Large intestine (tissue), 12 donors: ENCODE results near the gene ENO3. TPM values are rescaled to one million over a fixed set of nuclear protein-coding genes. Genes with fewer than 3 reads are reported as not detected.
"Not testable (repeated sequence)": the region's sequence is repeated elsewhere in the genome, so short reads cannot be mapped to it uniquely, and the experiment has no call there.

Experiments used
- DNase-seq, 2 donors: peaks; one replicate each; pipeline versions ENCODE4 v3.0.0 to v3.0.0-alpha.2; 2013
- H3K27ac ChIP-seq: one replicate; pipeline ENCODE4 v1.5.1; 2013; ENCODE audit warnings: low read length
- H3K27me3 ChIP-seq: 2 replicates; pipeline ENCODE4 v1.6.1; 2013; ENCODE audit warnings: low read length; ENCODE audit not compliant: control insufficient read depth, insufficient read depth
- H3K36me3 ChIP-seq: 2 replicates; pipeline ENCODE4 v1.6.1; 2013; ENCODE audit warnings: low read length; ENCODE audit not compliant: control insufficient read depth, insufficient read depth
- H3K4me1 ChIP-seq: one replicate; pipeline ENCODE4 v1.6.1; 2013; ENCODE audit warnings: low read length; ENCODE audit not compliant: control insufficient read depth, insufficient read depth
- H3K4me3 ChIP-seq: one replicate; pipeline ENCODE4 v1.5.1; 2013; ENCODE audit warnings: low read length
- H3K9me3 ChIP-seq: one replicate; pipeline ENCODE4 v1.6.1; 2013; ENCODE audit warnings: mild to moderate bottlenecking, low read depth, low read length, moderate library complexity; ENCODE audit not compliant: control insufficient read depth
- WGBS: methylation state at CpG from one replicate; pipeline ENCODE4 v1.1.5; 2013; ENCODE audit warnings: low lambda C conversion rate; ENCODE audit not compliant: insufficient coverage; 5-methylcytosine and 5-hydroxymethylcytosine counted together
- long read RNA-seq, 11 donors: transcript quantifications; one replicate each; lab custom pipeline, GENCODE V29; 2026
- polyA plus RNA-seq: library from polyadenylated mRNA; unstranded; fragments of 120-200 nt; gene quantifications from one replicate; pipeline ENCODE4 v1.2.1, GENCODE V29; 2013

Gene ENO3
- 31.4 TPM for polyA plus RNA-seq
- long read RNA-seq, donor 1, partial matches to known transcripts: 0 of 1 reads
- long read RNA-seq, donor 1, other reads (novel, unspliced or antisense): 0 of 1 reads
- long read RNA-seq, donor 2, transcript ENO3-216 (3 exons, 726 nt): major isoform, 9 of 12 reads
- long read RNA-seq, donor 2, partial matches to known transcripts: 0 of 12 reads
- long read RNA-seq, donor 2, other reads (novel, unspliced or antisense): 0 of 12 reads
- long read RNA-seq, donor 3: 0 reads
- long read RNA-seq, donor 4: 0 reads
- long read RNA-seq, donor 5, partial matches to known transcripts: 252 of 1,263 reads
- long read RNA-seq, donor 5, other reads (novel, unspliced or antisense): 1,008 of 1,263 reads
- long read RNA-seq, donor 6, partial matches to known transcripts: 0 of 4 reads
- long read RNA-seq, donor 6, other reads (novel, unspliced or antisense): 0 of 4 reads
- long read RNA-seq, donor 7, partial matches to known transcripts: 0 of 2 reads
- long read RNA-seq, donor 7, other reads (novel, unspliced or antisense): 0 of 2 reads
- long read RNA-seq, donor 8, transcript ENO3-216 (3 exons, 726 nt): major isoform, 14 of 17 reads
- long read RNA-seq, donor 8, partial matches to known transcripts: 0 of 17 reads
- long read RNA-seq, donor 8, other reads (novel, unspliced or antisense): 0 of 17 reads
- long read RNA-seq, donor 9, transcript ENO3-216 (3 exons, 726 nt): major isoform, 5 of 6 reads
- long read RNA-seq, donor 9, partial matches to known transcripts: 0 of 6 reads
- long read RNA-seq, donor 9, other reads (novel, unspliced or antisense): 0 of 6 reads
- long read RNA-seq, donor 10, partial matches to known transcripts: 0 of 5 reads
- long read RNA-seq, donor 10, other reads (novel, unspliced or antisense): 0 of 5 reads
- long read RNA-seq, donor 11, partial matches to known transcripts: 0 of 2 reads
- long read RNA-seq, donor 11, other reads (novel, unspliced or antisense): 0 of 2 reads

DNA sequence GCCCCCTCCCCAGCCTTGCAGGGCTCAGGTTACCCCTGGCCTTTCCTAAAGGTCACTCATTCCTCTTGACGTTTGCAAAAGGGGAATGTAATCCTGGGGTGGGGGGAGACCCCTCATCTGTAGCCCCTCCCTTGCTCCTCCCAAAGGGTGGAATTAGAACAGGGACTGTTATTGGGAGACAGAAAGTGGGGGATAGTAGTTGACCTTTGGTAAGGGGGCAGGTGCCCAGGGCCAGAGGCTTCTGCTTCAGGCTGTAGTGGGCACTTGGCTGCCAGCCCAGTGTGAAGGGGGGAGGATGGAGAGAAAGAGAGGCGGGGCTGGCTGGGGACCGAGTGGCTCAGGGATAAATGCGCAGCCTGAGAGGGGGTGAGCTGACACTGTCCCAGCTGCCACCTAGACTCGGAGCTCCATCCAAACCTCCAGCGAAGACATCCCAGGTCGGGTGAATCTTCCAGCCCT, at the start of gene ENO3:
ENO3 (plus strand) TSS at position 374 of the 459 bp plus-strand sequence. CDS start 711 bp downstream, outside the sequence.
- WGBS: no CpG with 5 or more reads among the region's 7 CpGs
- peak in 1 of 2 donors; percentile 36 for DNase-seq
- Histone ChIP-seq H3K4me3 (peak within 1 kb of the TSS; percentile 61), H3K36me3 (peaks cover 14% of the 10 kb centered on the region), H3K9me3 (no peaks in the 10 kb centered on the region), H3K27ac (peak within 1 kb of the TSS; percentile 100), H3K4me1 (peaks cover 30% of the 10 kb centered on the region), H3K27me3 (no peaks in the 10 kb centered on the region)

DNA sequence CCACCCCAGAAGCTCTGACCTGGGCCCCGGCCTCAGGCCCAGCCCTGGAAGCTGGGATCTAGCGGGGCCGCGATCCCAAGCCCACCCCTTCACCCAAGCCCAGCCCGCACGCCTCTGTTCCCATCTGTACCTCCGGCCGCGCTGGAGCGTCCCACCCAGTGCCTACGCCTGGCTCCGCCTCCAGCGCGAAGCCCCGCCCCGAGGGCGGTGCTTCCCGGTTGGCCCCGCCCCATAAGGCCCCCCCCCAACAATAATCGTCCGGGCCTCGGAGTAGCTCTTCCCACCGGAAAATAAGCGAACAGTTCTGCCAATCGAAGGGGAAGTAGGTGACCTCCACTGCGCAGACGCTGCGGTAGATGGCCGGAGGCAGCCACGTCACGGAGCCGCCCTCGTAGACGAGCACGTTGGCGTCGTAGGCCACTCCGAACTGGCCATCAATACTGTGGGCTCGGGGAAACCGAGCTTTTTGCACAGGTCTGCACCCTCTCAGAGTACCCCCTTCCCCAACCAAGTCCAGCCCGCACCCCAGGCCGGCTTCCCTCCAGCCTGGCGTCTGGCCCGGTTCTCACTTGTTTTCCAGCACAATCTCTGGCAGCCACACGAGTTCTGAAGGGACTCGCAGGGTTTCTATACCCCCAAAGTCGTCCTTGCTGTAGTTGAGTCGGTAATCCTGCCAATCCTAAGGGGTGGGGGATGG, 49.1 kb upstream of the ENO3 start:
- no CpG with 5 or more reads among the region's 48 CpGs for WGBS
- Histone ChIP-seq H3K4me1 (peaks cover 32% of the 10 kb centered on the region), H3K27ac (peak overlapping the region; percentile 21), H3K4me3 (peak overlapping the region; percentile 58), H3K9me3 (peaks cover 17% of the 10 kb centered on the region), H3K27me3 (peaks cover 32% of the 10 kb centered on the region), H3K36me3 (peaks cover 9% of the 10 kb centered on the region)
- DNase-seq: no peak

DNA sequence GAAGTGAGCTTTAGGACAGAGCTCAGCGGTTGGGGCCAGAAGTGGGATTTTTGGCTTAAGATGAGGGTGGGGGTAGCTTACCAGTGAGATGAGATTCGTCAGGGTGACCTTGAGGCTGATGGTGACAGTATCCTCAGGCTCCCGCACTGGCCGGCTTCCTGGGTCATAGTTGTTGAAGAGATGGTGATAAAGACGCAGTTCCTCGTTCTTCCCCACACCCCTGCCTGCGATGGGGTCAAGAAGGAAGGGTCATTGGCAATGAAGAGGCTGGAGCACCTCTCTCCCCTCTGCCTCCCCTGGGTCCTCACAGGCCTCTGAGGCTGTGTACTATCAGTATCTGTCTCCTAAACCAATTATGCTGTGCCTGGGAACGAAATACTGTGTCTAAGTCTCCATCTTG, 48.4 kb upstream of the ENO3 start:
- DNase-seq: no peak
- Histone ChIP-seq H3K27ac (no peak overlapping the region), H3K27me3 (peaks cover 32% of the 10 kb centered on the region)

DNA sequence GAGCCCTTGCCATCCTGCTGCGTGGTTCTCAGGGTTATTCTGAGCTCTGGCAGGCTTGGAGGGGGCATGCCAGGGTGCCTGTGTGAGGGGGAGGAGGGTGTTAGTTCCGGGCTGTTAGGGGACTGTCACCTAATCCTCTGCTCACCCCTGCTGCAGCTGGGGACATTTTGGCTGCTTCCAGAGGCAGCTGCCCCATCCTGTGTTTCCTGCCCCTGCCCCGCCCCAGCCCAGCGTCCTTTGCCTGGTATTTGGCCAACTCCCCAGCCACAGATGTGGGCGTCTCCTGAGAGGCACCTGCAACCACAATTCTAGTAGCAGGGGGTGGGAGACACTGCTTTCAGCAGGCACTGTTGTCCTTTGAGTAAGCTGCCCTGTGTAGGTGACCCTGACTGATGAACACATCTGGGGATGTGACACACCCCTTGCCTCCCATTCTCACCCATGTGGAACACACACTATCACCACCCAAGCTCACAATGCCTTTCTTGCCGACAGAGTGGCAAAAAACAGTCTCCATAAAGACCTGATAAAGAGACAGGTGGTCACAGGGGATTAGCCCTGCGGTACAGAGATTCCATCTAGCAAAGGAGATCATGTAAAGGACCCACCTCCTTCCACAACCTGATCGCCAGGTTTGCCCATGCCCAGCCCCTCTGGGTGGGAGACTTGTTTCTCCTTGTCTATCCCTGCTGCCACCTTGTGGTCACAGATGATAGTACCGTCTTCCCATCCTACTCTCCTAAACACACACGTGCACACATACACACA, 47.7 kb upstream of the ENO3 start, which contains the start of gene CHRNE:
CHRNE (minus strand) TSS at position 48 of the 768 bp plus-strand sequence; CDS start at position 13, 35 bp downstream.
- H3K27me3 ChIP-seq: peaks cover 32% of the 10 kb centered on the region

More for the DNA sequence above, 48.4 kb upstream of the ENO3 start:
- peaks cover 2% of the 10 kb centered on the region for H3K36me3 ChIP-seq
- H3K9me3 ChIP-seq: peaks cover 17% of the 10 kb centered on the region
- WGBS: 50% methylated on average over 1 of the region's 8 CpGs
- peaks cover 32% of the 10 kb centered on the region for H3K4me1 ChIP-seq
- no peak overlapping the region for H3K4me3 ChIP-seq

DNA sequence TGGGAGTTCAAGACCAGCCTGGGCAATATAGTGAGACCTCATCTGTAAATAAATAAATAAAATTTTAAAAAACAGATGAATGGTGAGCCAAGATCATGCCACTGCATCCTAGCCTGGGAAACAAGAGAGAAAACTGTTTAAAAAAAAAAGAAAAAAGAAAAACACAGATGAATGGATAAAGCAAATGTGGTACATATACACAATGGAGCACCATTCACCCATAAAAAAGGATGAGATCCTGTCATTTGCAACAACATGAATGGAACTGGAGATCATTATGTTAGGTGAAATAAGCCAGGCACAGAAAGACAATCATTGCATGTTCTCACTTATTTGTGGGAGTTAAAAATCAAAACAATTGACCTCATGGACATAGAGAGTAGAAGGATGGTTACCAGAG, 44.3 kb upstream of the ENO3 start:
- not testable (repeated sequence) for H3K4me3 ChIP-seq, DNase-seq, H3K36me3 ChIP-seq, H3K27me3 ChIP-seq, H3K9me3 ChIP-seq, H3K27ac ChIP-seq
- peaks cover 18% of the 10 kb centered on the region for H3K4me1 ChIP-seq

More for the DNA sequence above, 47.7 kb upstream of the ENO3 start, which contains the start of gene CHRNE:
- H3K27ac ChIP-seq: peak within 1 kb of the TSS; percentile 21
- peaks cover 32% of the 10 kb centered on the region for H3K4me1 ChIP-seq
- peak; percentile 83 for DNase-seq
- 0% methylated on average over 1 of the region's 10 CpGs for WGBS
- peak within 1 kb of the TSS; percentile 2 for H3K4me3 ChIP-seq
- no peaks in the 10 kb centered on the region for H3K36me3 ChIP-seq
- peaks cover 17% of the 10 kb centered on the region for H3K9me3 ChIP-seq

DNA sequence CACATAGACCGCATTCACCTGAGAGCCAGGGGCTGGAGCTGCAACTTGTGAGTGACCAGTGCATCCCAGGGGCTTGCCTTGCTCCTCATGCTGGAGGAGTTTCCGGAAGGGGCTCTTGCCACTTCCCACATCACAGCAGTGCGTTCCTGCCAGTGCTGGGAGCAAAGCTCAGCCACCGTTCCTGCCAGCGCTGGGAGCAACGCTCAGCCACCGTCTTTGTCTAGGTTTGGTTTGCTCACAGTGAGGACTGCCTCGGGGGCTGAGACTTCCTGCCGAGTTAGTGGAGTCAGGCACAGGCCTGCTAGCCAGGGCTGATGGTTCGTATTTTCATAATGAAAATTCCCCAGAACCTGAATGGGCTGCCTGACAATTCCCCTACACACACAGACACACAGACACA, 42.6 kb upstream of the ENO3 start:
- no peak overlapping the region for H3K27ac ChIP-seq
- WGBS: no CpG with 5 or more reads among the region's 10 CpGs
- DNase-seq: no peak
- H3K4me1 ChIP-seq: peaks cover 12% of the 10 kb centered on the region
- no peaks in the 10 kb centered on the region for H3K9me3 ChIP-seq
- no peaks in the 10 kb centered on the region for H3K27me3 ChIP-seq
- H3K4me3 ChIP-seq: no peak overlapping the region
- no peaks in the 10 kb centered on the region for H3K36me3 ChIP-seq

DNA sequence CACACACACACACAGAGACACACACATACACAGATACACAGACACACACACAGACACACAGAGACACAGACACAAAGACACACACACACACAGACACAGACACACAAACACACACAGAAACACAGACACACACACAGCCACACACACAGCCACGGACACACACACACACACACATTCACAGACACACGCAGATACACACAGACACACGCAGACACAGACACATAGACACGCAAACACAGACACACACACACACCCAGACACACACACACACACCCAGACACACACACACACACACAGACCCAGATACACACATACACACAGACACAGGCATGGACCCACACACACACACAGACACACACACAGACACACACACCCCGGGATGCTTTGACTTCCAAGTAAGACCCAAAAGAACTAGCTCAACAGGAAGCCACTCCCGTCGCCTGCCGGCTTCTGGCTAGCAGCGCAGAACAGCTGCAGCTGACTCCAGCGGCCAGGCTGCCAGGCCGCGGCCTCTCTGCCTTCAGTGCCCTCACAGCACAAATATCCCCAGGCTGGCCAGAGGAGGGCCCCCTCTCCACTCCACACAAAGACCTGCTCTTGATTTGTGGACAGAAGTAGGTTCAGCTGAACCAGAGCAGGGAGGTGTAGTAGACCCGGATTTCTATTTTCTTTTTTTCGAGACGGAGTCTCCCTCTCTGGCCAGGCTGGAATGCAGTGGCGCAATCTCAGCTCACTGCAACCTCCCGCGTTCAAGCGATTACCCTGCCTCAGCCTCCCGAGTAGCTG, 42.0 kb upstream of the ENO3 start:
- WGBS: no CpG with 5 or more reads among the region's 20 CpGs
- Histone ChIP-seq H3K4me1 (peaks cover 16% of the 10 kb centered on the region), H3K36me3 (no peaks in the 10 kb centered on the region), H3K9me3 (no peaks in the 10 kb centered on the region), H3K4me3 (no peak overlapping the region), H3K27ac (peak overlapping the region; percentile 75), H3K27me3 (no peaks in the 10 kb centered on the region)
- DNase-seq: peak; percentile 81 to 86

DNA sequence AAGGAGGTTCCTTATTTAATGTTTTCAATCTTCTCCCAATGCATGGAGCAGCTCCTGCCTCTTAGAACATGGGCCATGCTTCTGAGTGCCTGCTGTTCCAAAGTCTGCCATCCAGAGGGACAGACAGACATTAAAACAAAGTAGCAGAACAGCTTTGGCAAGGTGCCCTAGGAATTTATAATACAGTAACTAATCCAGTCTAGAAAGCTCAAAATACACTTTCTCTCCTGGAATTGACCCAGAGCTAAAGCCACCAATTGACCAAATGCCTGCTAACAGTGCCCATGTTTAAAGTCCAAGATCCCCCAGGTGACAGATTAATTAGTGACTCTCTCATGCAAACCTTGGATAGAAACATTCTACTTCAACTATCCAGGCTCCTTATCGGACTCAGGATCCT, 36.9 kb upstream of the ENO3 start:
- Histone ChIP-seq H3K27ac (peak overlapping the region; percentile 43), H3K9me3 (no peaks in the 10 kb centered on the region), H3K4me3 (no peak overlapping the region), H3K4me1 (peaks cover 21% of the 10 kb centered on the region), H3K27me3 (no peaks in the 10 kb centered on the region), H3K36me3 (no peaks in the 10 kb centered on the region)
- peak in 1 of 2 donors; percentile 71 for DNase-seq
- 0% methylated on average over 1 of the region's 1 CpG for WGBS

DNA sequence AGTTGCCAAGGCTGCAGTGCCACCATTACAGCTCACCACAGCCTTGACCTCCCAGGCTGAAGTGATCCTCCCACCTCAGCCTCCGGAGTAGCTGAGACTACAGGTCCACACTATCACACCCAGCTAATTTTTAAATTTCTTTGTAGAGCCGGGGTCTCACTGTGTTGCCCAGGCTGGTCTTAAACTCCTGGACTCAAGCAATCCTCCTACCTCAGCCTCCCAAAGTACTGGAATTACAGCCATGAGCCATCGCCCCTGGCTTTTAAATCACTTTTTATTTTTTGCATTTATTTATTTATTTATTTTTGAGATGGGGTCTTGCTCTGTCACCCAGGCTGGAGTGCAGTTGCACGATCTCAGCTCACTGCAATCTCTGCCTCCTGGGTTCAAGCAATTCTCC, 36.4 kb upstream of the ENO3 start:
- H3K9me3 ChIP-seq, DNase-seq, H3K27me3 ChIP-seq, H3K27ac ChIP-seq, H3K4me3 ChIP-seq, H3K36me3 ChIP-seq: not testable (repeated sequence)
- H3K4me1 ChIP-seq: peaks cover 17% of the 10 kb centered on the region
- WGBS: 100% methylated on average over 2 of the region's 4 CpGs
